Measurements from ENCODE around the gene KCND2.

DNA sequence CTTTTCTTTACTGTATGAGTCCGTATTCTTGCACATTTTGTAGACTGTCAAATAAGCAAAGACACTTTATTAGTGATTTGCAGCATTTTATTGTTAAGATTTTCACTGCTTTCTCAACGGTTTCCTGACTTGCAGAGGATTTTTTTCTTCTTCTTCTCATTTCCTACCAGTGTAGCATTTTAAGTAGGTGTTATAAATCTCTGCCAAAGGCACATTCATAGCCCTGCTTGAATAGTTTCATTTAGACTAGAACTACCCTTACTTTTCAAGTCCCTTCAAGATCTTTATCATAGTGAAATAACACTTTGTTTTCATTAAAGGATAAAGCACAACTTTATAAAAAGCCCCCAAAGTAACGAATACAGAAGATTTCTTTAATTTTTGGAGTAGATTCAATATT lies 313.6 kb downstream of the KCND2 start:
- no peak for TF ChIP-seq POLR2A (IDR thresholded peaks at IDR 0.05; ENCODE audit: low read length)
- TF ChIP-seq GATA1 (IDR thresholded peaks at IDR 0.05; ENCODE audit: low read depth, low read length): no peak

All from erythroblast (primary cell).